Hematopoietic multipotent progenitor cell treated with erythropoietin and hydrocortisone succinate and interleukin-3 and kit ligand, for 8 days (in vitro differentiated cells): ENCODE results near the gene PDZRN3.

Experiments
- DNase-seq: peaks from one replicate; pipeline ENCODE4 v3.0.0-alpha.2; 2015

The PDZRN3 gene

GRCh38 chr3:73624821-73625665 is at the start of gene PDZRN3:
TSS of gene PDZRN3 (minus strand) at chr3:73624941.
- DNase-seq: no peak

- no peak for DNase-seq
Observed at GRCh38 chr3:73674280-73674679, 49.5 kb upstream of the PDZRN3 start.

- DNase-seq: no peak
Observed at GRCh38 chr3:73669260-73669659, 44.5 kb upstream of the PDZRN3 start.

- DNase-seq: no peak
Observed at GRCh38 chr3:73668391-73668790, 43.6 kb upstream of the PDZRN3 start.

GRCh38 chr3:73667889-73668288 is 43.1 kb upstream of the PDZRN3 start:
- DNase-seq: no peak

GRCh38 chr3:73665286-73665685 is 40.5 kb upstream of the PDZRN3 start:
- no peak for DNase-seq

GRCh38 chr3:73664389-73664788 is 39.6 kb upstream of the PDZRN3 start:
- DNase-seq: no peak

- no peak for DNase-seq
Observed at GRCh38 chr3:73663495-73663894, 38.8 kb upstream of the PDZRN3 start.

GRCh38 chr3:73661265-73661664 is 36.5 kb upstream of the PDZRN3 start:
- DNase-seq: no peak

GRCh38 chr3:73658227-73658626 is 33.5 kb upstream of the PDZRN3 start:
- no peak for DNase-seq

GRCh38 chr3:73657186-73657585 is 32.4 kb upstream of the PDZRN3 start:
- no peak for DNase-seq

GRCh38 chr3:73656241-73656890 is 31.6 kb upstream of the PDZRN3 start:
- no peak for DNase-seq

- no peak for DNase-seq
Observed at GRCh38 chr3:73655197-73655596, 30.5 kb upstream of the PDZRN3 start.

- DNase-seq: no peak
Observed at GRCh38 chr3:73653877-73654276, 29.1 kb upstream of the PDZRN3 start.

- no peak for DNase-seq
Observed at GRCh38 chr3:73653351-73653750, 28.6 kb upstream of the PDZRN3 start.

GRCh38 chr3:73652896-73653295 is 28.2 kb upstream of the PDZRN3 start:
- no peak for DNase-seq

- DNase-seq: no peak
Observed at GRCh38 chr3:73637042-73637441, 12.3 kb upstream of the PDZRN3 start.

- DNase-seq: no peak
Observed at GRCh38 chr3:73635254-73635653, 10.5 kb upstream of the PDZRN3 start.

GRCh38 chr3:73633916-73634344 is 9.2 kb upstream of the PDZRN3 start:
- DNase-seq: no peak

GRCh38 chr3:73633453-73633852 is 8.7 kb upstream of the PDZRN3 start:
- no peak for DNase-seq

- DNase-seq: no peak
Observed at GRCh38 chr3:73626106-73626505, 1.4 kb upstream of the PDZRN3 start.

GRCh38 chr3:73624017-73624820 is 522 bp downstream of the PDZRN3 start:
- DNase-seq: no peak

- no peak for DNase-seq
Observed at GRCh38 chr3:73623346-73623745, 1.4 kb downstream of the PDZRN3 start.
